GM19395 (cell line): ENCODE measurements around the gene PAQR4.

Experiments used
- ATAC-seq: cut with Tn5 transposase; IDR thresholded peaks from one replicate; pipeline ENCODE4 v1.9.1; 2021; ENCODE audit warnings: mild to moderate bottlenecking, moderate library complexity; ENCODE audit not compliant: unreplicated experiment

PAQR4 gene

GRCh38 chr16:3020604-3021448 is 51.7 kb downstream of the PAQR4 start:
- no peak for ATAC-seq

GRCh38 chr16:3021449-3022207 is 52.5 kb downstream of the PAQR4 start:
- no peak for ATAC-seq

- ATAC-seq = no peak
Measured at GRCh38 chr16:3022208-3022683, 53.1 kb downstream of the PAQR4 start.

GRCh38 chr16:3022684-3023414 is 53.7 kb downstream of the PAQR4 start:
- no peak for ATAC-seq
